IMR-90 (cell line): ENCODE data around the gene CTNNA1. TPM values are rescaled to one million over a fixed set of nuclear protein-coding genes. Genes with fewer than 3 reads are reported as not detected.

Experiments
- ATAC-seq: fragments of 200-7000 bp; cut with Tn5 transposase; 2 replicates; pipeline ENCODE4 v1.9.1; 2020; ENCODE audit warnings: low read depth, mild to moderate bottlenecking, moderate library complexity
- BruUV-seq: library from RNA; stranded (reverse); fragments of 400-500 nt; replicated peaks from 2 replicates; lab custom pipeline; 2021; lab: Mats Ljungman, UMichigan
- CTCF ChIA-PET: fragments of 300-600 bp; formaldehyde crosslinking; extraction: SDS; loops from one replicate; lab custom pipeline; 2021; ENCODE audit warnings: antibody characterized with exemption; lab: Yijun Ruan, JAX
- POLR2A ChIA-PET: fragments of 300-600 bp; sonication (Branson Sonifier 250); formaldehyde crosslinking; loops from one replicate; lab custom pipeline; 2022; ENCODE audit warnings: antibody characterized with exemption; ENCODE audit not compliant: unreplicated experiment; lab: Charles Lee
- DNase-seq: peaks from one replicate; pipeline ENCODE4 v3.0.0; 2013
- H2AFZ ChIP-seq: replicated peaks from 2 replicates; pipeline ENCODE3; 2013; ENCODE audit warnings: low read length, mild to moderate bottlenecking; ENCODE audit not compliant: poor library complexity
- H2AK5ac ChIP-seq: 2 replicates; pipeline ENCODE4 v1.6.1; 2013; ENCODE audit warnings: low read depth, low read length, inconsistent platforms
- H2AK9ac ChIP-seq: replicated peaks from 2 replicates; pipeline ENCODE3; 2013; ENCODE audit warnings: mild to moderate bottlenecking, low read depth, low read length, moderate library complexity; ENCODE audit not compliant: poor library complexity
- H2BK120ac ChIP-seq: 2 replicates; pipeline ENCODE4 v1.6.1; 2013; ENCODE audit warnings: low read depth, low read length, inconsistent platforms
- H2BK15ac ChIP-seq: 3 replicates; pipeline ENCODE4 v1.6.1; 2013; ENCODE audit warnings: low read depth, low read length, inconsistent platforms
- H2BK20ac ChIP-seq: 2 replicates; pipeline ENCODE4 v1.6.1; 2013; ENCODE audit warnings: low read depth, mild to moderate bottlenecking, inconsistent platforms, low read length, moderate library complexity
- H2BK5ac ChIP-seq: 2 replicates; pipeline ENCODE4 v1.6.1; 2013; ENCODE audit warnings: mild to moderate bottlenecking, low read depth, low read length, inconsistent platforms; ENCODE audit not compliant: poor library complexity, severe bottlenecking
- H3K14ac ChIP-seq: replicated peaks from 2 replicates; pipeline ENCODE4 v1.6.1; 2013; ENCODE audit warnings: low read depth, low read length, inconsistent platforms
- H3K18ac ChIP-seq: 2 replicates; pipeline ENCODE4 v1.6.1; 2013; ENCODE audit warnings: low read depth, low read length, control low read depth
- H3K23ac ChIP-seq: 2 replicates; pipeline ENCODE4 v1.6.1; 2013; ENCODE audit warnings: low read depth, low read length, inconsistent platforms
- H3K27ac ChIP-seq: 2 replicates; pipeline ENCODE4 v1.5.1; 2013; ENCODE audit warnings: mild to moderate bottlenecking, control low read depth, low read length; ENCODE audit not compliant: insufficient read depth
- H3K27me3 ChIP-seq: 2 replicates; pipeline ENCODE4 v1.6.1; 2013; ENCODE audit warnings: low read length; ENCODE audit not compliant: control insufficient read depth, insufficient read depth
- H3K36me3 ChIP-seq: 2 replicates; pipeline ENCODE4 v1.6.1; 2013; ENCODE audit warnings: low read length, mixed read lengths; ENCODE audit not compliant: control insufficient read depth, insufficient read depth
- H3K4ac ChIP-seq: 2 replicates; pipeline ENCODE4 v1.6.1; 2013; ENCODE audit warnings: low read depth, low read length, inconsistent platforms
- H3K4me1 ChIP-seq: 2 replicates; pipeline ENCODE4 v1.6.1; 2013; ENCODE audit warnings: low read length, mixed read lengths; ENCODE audit not compliant: control insufficient read depth, insufficient read depth
- H3K4me2 ChIP-seq: 2 replicates; pipeline ENCODE4 v1.6.1; 2013; ENCODE audit warnings: low read depth, mild to moderate bottlenecking, control low read depth, low read length, moderate library complexity
- H3K4me3 ChIP-seq: 2 replicates; pipeline ENCODE4 v1.5.1; 2013; ENCODE audit warnings: low read depth, mild to moderate bottlenecking, control low read depth, low read length, moderate library complexity; ENCODE audit not compliant: insufficient read depth
- H3K56ac ChIP-seq: 2 replicates; pipeline ENCODE4 v1.6.1; 2013; ENCODE audit warnings: low read length, inconsistent platforms; ENCODE audit not compliant: insufficient read depth; ENCODE audit errors: extremely low read depth
- H3K79me1 ChIP-seq, 2 experiments: 2 replicates each; pipeline ENCODE4 v1.6.1; 2013; ENCODE audit warnings: low read length in 2 of 2, inconsistent platforms in 1 of 2, low read depth in 1 of 2
- H3K9ac ChIP-seq: 2 replicates; pipeline ENCODE4 v1.6.1; 2013; ENCODE audit warnings: low read depth, low read length, control low read depth
- H3K9me1 ChIP-seq: 2 replicates; pipeline ENCODE4 v1.6.1; 2013; ENCODE audit warnings: low read length, inconsistent platforms; ENCODE audit not compliant: insufficient read depth
- H3K9me3 ChIP-seq: 2 replicates; pipeline ENCODE4 v1.6.1; 2013; ENCODE audit warnings: low read length; ENCODE audit not compliant: control insufficient read depth, insufficient read depth
- H4K20me1 ChIP-seq: 2 replicates; pipeline ENCODE4 v1.6.1; 2013; ENCODE audit warnings: low read length, inconsistent platforms; ENCODE audit not compliant: insufficient read depth
- H4K5ac ChIP-seq: 2 replicates; pipeline ENCODE4 v1.6.1; 2013; ENCODE audit warnings: mild to moderate bottlenecking, low read depth, low read length, control low read depth
- H4K8ac ChIP-seq, 2 experiments: 2 replicates each; pipeline ENCODE4 v1.6.1; 2013; ENCODE audit warnings: low read depth in 2 of 2, low read length in 2 of 2, control low read depth in 1 of 2, inconsistent platforms in 1 of 2
- H4K91ac ChIP-seq: 2 replicates; pipeline ENCODE4 v1.6.1; 2013; ENCODE audit warnings: low read depth, low read length, inconsistent platforms; ENCODE audit not compliant: insufficient read depth
- BHLHE40 ChIP-seq: fragments of 150-350 bp; IDR thresholded peaks from 2 replicates; pipeline ENCODE4 v1.6.1; 2016; ENCODE audit warnings: mild to moderate bottlenecking, low read depth, low read length
- CEBPB ChIP-seq: IDR thresholded peaks from 2 replicates; pipeline ENCODE4 v1.6.1; 2012; ENCODE audit warnings: low read depth, low read length, improper control_type of control experiment
- CHD1 ChIP-seq: IDR thresholded peaks from 2 replicates; pipeline ENCODE4 v1.6.1; 2012; ENCODE audit warnings: low read depth, low read length, improper control_type of control experiment
- CTCF ChIP-seq: conservative IDR thresholded peaks from 2 replicates; pipeline ENCODE4 v1.5.1; 2012; ENCODE audit warnings: mild to moderate bottlenecking, low read depth, low read length, improper control_type of control experiment
- ELK1 ChIP-seq: fragments of 150-350 bp; IDR thresholded peaks from 2 replicates; pipeline ENCODE4 v1.6.1; 2016; ENCODE audit warnings: low read depth, mild to moderate bottlenecking, low read length, moderate library complexity, borderline replicate concordance
- FOS ChIP-seq: fragments of 150-350 bp; IDR thresholded peaks from 2 replicates; pipeline ENCODE4 v1.6.1; 2016; ENCODE audit warnings: low read depth, low read length
- MAFK ChIP-seq: IDR thresholded peaks from 2 replicates; pipeline ENCODE4 v1.6.1; 2012; ENCODE audit warnings: low read depth, low read length, improper control_type of control experiment
- MAZ ChIP-seq: IDR thresholded peaks from 2 replicates; pipeline ENCODE4 v1.6.1; 2012; ENCODE audit warnings: low read depth, mild to moderate bottlenecking, low read length, improper control_type of control experiment, moderate library complexity, borderline replicate concordance
- MXI1 ChIP-seq: IDR thresholded peaks from 2 replicates; pipeline ENCODE4 v1.6.1; 2012; ENCODE audit warnings: low read depth, mild to moderate bottlenecking, low read length, moderate library complexity, borderline replicate concordance
- NFE2L2 ChIP-seq: fragments of 150-350 bp; IDR thresholded peaks from 2 replicates; pipeline ENCODE4 v1.6.1; 2016; ENCODE audit warnings: low read depth, mild to moderate bottlenecking, low read length
- POLR2A ChIP-seq: IDR thresholded peaks from 2 replicates; pipeline ENCODE4 v1.6.1; 2012; ENCODE audit warnings: mild to moderate bottlenecking, low read depth, low read length
- RAD21 ChIP-seq: IDR thresholded peaks from 2 replicates; pipeline ENCODE4 v1.6.1; 2012; ENCODE audit warnings: low read length, improper control_type of control experiment
- RCOR1 ChIP-seq: IDR thresholded peaks from 2 replicates; pipeline ENCODE4 v1.6.1; 2012; ENCODE audit warnings: mild to moderate bottlenecking, low read length, improper control_type of control experiment; ENCODE audit not compliant: insufficient replicate concordance
- RFX5 ChIP-seq: IDR thresholded peaks from 2 replicates; pipeline ENCODE4 v1.8.0; 2012; ENCODE audit warnings: low read depth, mild to moderate bottlenecking, low read length, moderate library complexity
- SMC3 ChIP-seq: fragments of 150-350 bp; IDR thresholded peaks from 2 replicates; pipeline ENCODE4 v1.6.1; 2016; ENCODE audit warnings: low read depth, mild to moderate bottlenecking, antibody characterized with exemption, low read length, moderate library complexity
- USF2 ChIP-seq: fragments of 150-350 bp; IDR thresholded peaks from 2 replicates; pipeline ENCODE4 v1.6.1; 2017; ENCODE audit warnings: mild to moderate bottlenecking, antibody characterized with exemption, low read length, low read depth
- WGBS, 2 experiments: methylation state at CpG; one replicate each; pipeline versions ENCODE4 v1.1.5 to v1.1.7; 2013; ENCODE audit warnings: missing lambda C conversion rate in 2 of 2; ENCODE audit not compliant: insufficient read length in 1 of 2; ENCODE audit errors: extremely low coverage in 2 of 2; 5-methylcytosine and 5-hydroxymethylcytosine counted together
- dilution Hi-C: fragments of 300-500 bp; cut with HindIII; formaldehyde crosslinking; loops from one replicate; pipeline ENCODE4 v1.14.3; 2018; ENCODE audit warnings: low sequenced_read_pairs; ENCODE audit not compliant: unreplicated experiment
- in situ Hi-C: fragments of 300-500 bp; cut with MboI; formaldehyde crosslinking; loops from 3 replicates; pipeline ENCODE4 v1.14.3; 2019; ENCODE audit warnings: low sequenced_read_pairs, inconsistent platforms, mixed read lengths
- intact Hi-C: fragments of 100-400 bp; cut with micrococcal nuclease; formaldehyde crosslinking; loops from 2 replicates; pipeline ENCODE4 v1.10.0; 2022
- polyA plus RNA-seq, 3 experiments: library from polyadenylated mRNA; depleted of rRNA; stranded (reverse); fragments of >200 nt; gene quantifications; 2 replicates each; pipeline ENCODE4 v1.2.3, GENCODE V29; 2012; ENCODE audit warnings: low replicate concordance in 1 of 3
- total RNA-seq: library from RNA; depleted of rRNA; stranded (reverse); fragments of >200 nt; gene quantifications from 2 replicates; pipeline ENCODE4 v1.2.3, GENCODE V29; 2012

The CTNNA1 gene
- total and polyA plus RNA-seq, 2 of the 4 experiments (the other 2 are of a cell fraction) = 220 to 471 TPM

- Histone ChIP-seq H3K4me2 (no peak overlapping the region), H3K27ac (no peak overlapping the region)
- intact Hi-C loops = no loop called here
Measured at GRCh38 chr5:138981586-138981985, 228.4 kb downstream of the CTNNA1 start.

More at GRCh38 chr5:138981586-138981985, 228.4 kb downstream of the CTNNA1 start:
- Histone ChIP-seq H2BK5ac (no peak overlapping the region), H2AFZ (no peak overlapping the region), H3K9me3 (no peaks in the 10 kb centered on the region), H3K79me1 (peaks cover 0 to 3% of the 10 kb centered on the region in 2 experiments; a peak in 1 of 4 replicates), H4K91ac (no peak overlapping the region), H3K4ac (0 out of 2 replicates have a peak overlapping the region, but pooled peaks have one; percentile 5), H3K27me3 (no peaks in the 10 kb centered on the region), H3K4me3 (no peak overlapping the region), H3K56ac (no peak overlapping the region), H3K36me3 (no peaks in the 10 kb centered on the region), H4K20me1 (no peaks in the 10 kb centered on the region), H3K14ac (0 out of 2 replicates have a peak overlapping the region, but pooled peaks have one; percentile 3), H4K8ac (no peak overlapping the region), H3K23ac (no peak overlapping the region), H3K4me1 (peaks cover 9% of the 10 kb centered on the region), H3K18ac (no peak overlapping the region), H2AK9ac (no peak overlapping the region), H2BK20ac (no peak overlapping the region), H4K5ac (no peak overlapping the region), H3K9me1 (peaks cover 26% of the 10 kb centered on the region), H3K9ac (no peak overlapping the region), H2AK5ac (no peak overlapping the region), H2BK120ac (no peak overlapping the region), H2BK15ac (no peak overlapping the region; the same call in 2 of the 3 replicates)
- no CpG with 5 or more reads among the region's 7 CpGs for WGBS, 2 experiments
- dilution Hi-C loops = no loop called here
- TF ChIP-seq POLR2A = no peak
- no peak for TF ChIP-seq BHLHE40
- no peak for TF ChIP-seq ELK1
- no peak for TF ChIP-seq RCOR1
- no peak for TF ChIP-seq USF2
- TF ChIP-seq CTCF = no peak
- TF ChIP-seq MAZ = no peak
- no peak for TF ChIP-seq NFE2L2
- TF ChIP-seq CHD1 = no peak
- TF ChIP-seq RAD21 = no peak
- TF ChIP-seq SMC3 = no peak
- TF ChIP-seq MAFK = no peak
- TF ChIP-seq CEBPB = no peak
- no peak for TF ChIP-seq MXI1
- no peak for TF ChIP-seq RFX5
- no peak for TF ChIP-seq FOS
- DNase-seq = no peak
- ChIA-PET POLR2A (no interaction called here), CTCF (no interaction called here)
- ATAC-seq = no peak
- in situ Hi-C loops = no loop called here
- BruUV-seq = no TSS peak
